ENCODE data around the gene SMIM1.

DNA sequence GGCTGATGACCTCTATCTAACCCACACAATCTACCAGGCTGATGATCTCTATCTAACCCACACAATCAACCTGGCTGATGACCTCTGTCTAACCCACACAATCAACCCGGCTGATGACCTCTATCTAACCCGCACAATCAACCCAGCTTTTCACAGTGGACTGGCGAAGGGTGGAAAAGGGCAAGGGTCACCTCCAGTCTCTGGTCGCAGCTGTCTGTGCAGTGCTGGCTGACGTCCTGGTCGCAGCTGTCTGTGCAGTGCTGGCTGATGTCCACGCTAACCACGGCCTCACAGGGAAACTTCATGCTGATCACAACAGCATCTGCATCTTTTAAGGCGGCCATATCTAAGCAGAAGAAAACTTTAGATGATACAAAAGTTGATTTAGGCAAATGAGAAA, 32.5 kb upstream of the SMIM1 start:
- TF ChIP-seq, protein P1, sequence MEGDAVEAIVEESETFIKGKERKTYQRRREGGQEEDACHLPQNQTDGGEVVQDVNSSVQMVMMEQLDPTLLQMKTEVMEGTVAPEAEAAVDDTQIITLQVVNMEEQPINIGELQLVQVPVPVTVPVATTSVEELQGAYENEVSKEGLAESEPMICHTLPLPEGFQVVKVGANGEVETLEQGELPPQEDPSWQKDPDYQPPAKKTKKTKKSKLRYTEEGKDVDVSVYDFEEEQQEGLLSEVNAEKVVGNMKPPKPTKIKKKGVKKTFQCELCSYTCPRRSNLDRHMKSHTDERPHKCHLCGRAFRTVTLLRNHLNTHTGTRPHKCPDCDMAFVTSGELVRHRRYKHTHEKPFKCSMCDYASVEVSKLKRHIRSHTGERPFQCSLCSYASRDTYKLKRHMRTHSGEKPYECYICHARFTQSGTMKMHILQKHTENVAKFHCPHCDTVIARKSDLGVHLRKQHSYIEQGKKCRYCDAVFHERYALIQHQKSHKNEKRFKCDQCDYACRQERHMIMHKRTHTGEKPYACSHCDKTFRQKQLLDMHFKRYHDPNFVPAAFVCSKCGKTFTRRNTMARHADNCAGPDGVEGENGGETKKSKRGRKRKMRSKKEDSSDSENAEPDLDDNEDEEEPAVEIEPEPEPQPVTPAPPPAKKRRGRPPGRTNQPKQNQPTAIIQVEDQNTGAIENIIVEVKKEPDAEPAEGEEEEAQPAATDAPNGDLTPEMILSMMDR (IDR thresholded peaks at IDR 0.05; ENCODE audit: low read depth, low read length, poor library complexity, severe bottlenecking), result no peak
- no peak for TF ChIP-seq EZH2phosphoT487 (IDR thresholded peaks at IDR 0.05; ENCODE audit: borderline replicate concordance, low read length)
